ENCODE data around the gene CENPK.

- TF ChIP-seq POLR2A (IDR thresholded peaks at IDR 0.05) = no peak
- TF ChIP-seq, protein P1, sequence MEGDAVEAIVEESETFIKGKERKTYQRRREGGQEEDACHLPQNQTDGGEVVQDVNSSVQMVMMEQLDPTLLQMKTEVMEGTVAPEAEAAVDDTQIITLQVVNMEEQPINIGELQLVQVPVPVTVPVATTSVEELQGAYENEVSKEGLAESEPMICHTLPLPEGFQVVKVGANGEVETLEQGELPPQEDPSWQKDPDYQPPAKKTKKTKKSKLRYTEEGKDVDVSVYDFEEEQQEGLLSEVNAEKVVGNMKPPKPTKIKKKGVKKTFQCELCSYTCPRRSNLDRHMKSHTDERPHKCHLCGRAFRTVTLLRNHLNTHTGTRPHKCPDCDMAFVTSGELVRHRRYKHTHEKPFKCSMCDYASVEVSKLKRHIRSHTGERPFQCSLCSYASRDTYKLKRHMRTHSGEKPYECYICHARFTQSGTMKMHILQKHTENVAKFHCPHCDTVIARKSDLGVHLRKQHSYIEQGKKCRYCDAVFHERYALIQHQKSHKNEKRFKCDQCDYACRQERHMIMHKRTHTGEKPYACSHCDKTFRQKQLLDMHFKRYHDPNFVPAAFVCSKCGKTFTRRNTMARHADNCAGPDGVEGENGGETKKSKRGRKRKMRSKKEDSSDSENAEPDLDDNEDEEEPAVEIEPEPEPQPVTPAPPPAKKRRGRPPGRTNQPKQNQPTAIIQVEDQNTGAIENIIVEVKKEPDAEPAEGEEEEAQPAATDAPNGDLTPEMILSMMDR (IDR thresholded peaks at IDR 0.05) = no peak
Measured at GRCh38 chr5:65555287-65555686, 7.7 kb downstream of the CENPK start.

Measured in adrenal gland (tissue), 5 donors.